HCT116 (cell line): ENCODE measurements around the gene SAMD13. TPM values are rescaled to one million over a fixed set of nuclear protein-coding genes. Genes with fewer than 3 reads are reported as not detected.

ENCODE experiments used
- ATAC-seq: fragments of 200-7000 bp; cut with Tn5 transposase; 2 replicates; pipeline ENCODE4 v1.9.1; 2020; ENCODE audit warnings: mild to moderate bottlenecking, moderate library complexity
- BruUV-seq: library from RNA; stranded (reverse); fragments of 400-500 nt; replicated peaks from 2 replicates; lab custom pipeline; 2021; lab: Mats Ljungman, UMichigan
- CTCF ChIA-PET: fragments of 300-600 bp; sonication (Branson Sonifier 250); formaldehyde crosslinking; loops from one replicate; lab custom pipeline; 2021; ENCODE audit warnings: antibody characterized with exemption; lab: Charles Lee
- POLR2A ChIA-PET: fragments of 300-600, 350-600 bp; sonication (Branson Sonifier 250); formaldehyde crosslinking; loops from one replicate; lab custom pipeline; 2021; ENCODE audit warnings: antibody characterized with exemption; lab: Charles Lee
- RAD21 ChIA-PET, 2 experiments: fragments of 300-600 bp; sonication (Branson Sonifier 250); formaldehyde crosslinking; loops; one replicate each; lab custom pipeline; 2023; ENCODE audit warnings: low total read pairs in 2 of 2; ENCODE audit not compliant: uncharacterized antibody in 2 of 2, unreplicated experiment in 2 of 2, low non-redundant PET in 1 of 2; lab: Charles Lee
- DNase-seq: peaks from one replicate; pipeline ENCODE4 v3.0.0-alpha.2; 2010; ENCODE audit warnings: low read depth, low spot score
- H2AFZ ChIP-seq: fragments of 200-600 bp; shearing (Covaris generic), sonication (generic); 2 replicates; pipeline ENCODE4 v1.6.1; 2017; ENCODE audit warnings: low read depth, mixed run types, mixed read lengths, antibody characterized with exemption, low read length; ENCODE audit not compliant: poor library complexity, severe bottlenecking
- H3K27ac ChIP-seq: 2 replicates; pipeline ENCODE4 v1.5.1; 2012; ENCODE audit warnings: low read depth, low read length
- H3K27me3 ChIP-seq: fragments of 200-600 bp; sonication (generic); 2 replicates; pipeline ENCODE4 v1.6.1; 2016; ENCODE audit warnings: mixed run types, low read length, mixed read lengths; ENCODE audit not compliant: insufficient read depth
- H3K36me3 ChIP-seq, 2 experiments: fragments of 200-500 bp in 1 of 2; fragments of 200-600 bp in 1 of 2; sonication (Bioruptor generic) in 1 of 2; sonication (generic) in 1 of 2; 2 replicates each; pipeline versions ENCODE4 v1.5.1 to v1.6.1; 2014 to 2016; ENCODE audit warnings: low read length in 2 of 2, inconsistent platforms in 1 of 2, mixed read lengths in 1 of 2, mixed run types in 1 of 2; ENCODE audit not compliant: insufficient read depth in 2 of 2, control insufficient read depth in 1 of 2
- H3K4me1 ChIP-seq, 2 experiments: fragments of 200-600 bp in 1 of 2; sonication (generic) in 1 of 2; 2 replicates each; pipeline versions ENCODE4 v1.5.1 to v1.6.1; 2012 to 2017; ENCODE audit warnings: low read length in 2 of 2, inconsistent platforms in 1 of 2, mild to moderate bottlenecking in 1 of 2, mixed read lengths in 1 of 2, mixed run types in 1 of 2, moderate library complexity in 1 of 2; ENCODE audit not compliant: insufficient read depth in 2 of 2, control insufficient read depth in 1 of 2
- H3K4me2 ChIP-seq: fragments of 200-600 bp; sonication (generic); 2 replicates; pipeline ENCODE4 v1.6.1; 2017; ENCODE audit warnings: mixed run types, low read length, mixed read lengths
- H3K4me3 ChIP-seq, 2 experiments: fragments of 200-600 bp in 1 of 2; sonication (generic) in 1 of 2; replicated peaks in 1 of 2; 2 replicates each; pipeline ENCODE4 v1.5.1; 2011 to 2016; ENCODE audit warnings: low read length in 2 of 2, control low read depth in 1 of 2, low read depth in 1 of 2, mild to moderate bottlenecking in 1 of 2, mixed read lengths in 1 of 2, mixed run types in 1 of 2
- H3K79me2 ChIP-seq: fragments of 200-600 bp; sonication (generic); 2 replicates; pipeline ENCODE4 v1.6.1; 2017; ENCODE audit warnings: mild to moderate bottlenecking, mixed run types, low read length, moderate library complexity, mixed read lengths; ENCODE audit not compliant: insufficient read depth
- H3K9ac ChIP-seq: fragments of 200-600 bp; sonication (generic); 2 replicates; pipeline ENCODE4 v1.6.1; 2016; ENCODE audit warnings: low read length, mixed read lengths
- H3K9me2 ChIP-seq: fragments of 200-600 bp; sonication (generic), shearing (Covaris generic); 2 replicates; pipeline ENCODE4 v1.6.1; 2017; ENCODE audit warnings: mixed run types, mild to moderate bottlenecking, moderate library complexity; ENCODE audit not compliant: insufficient read depth
- H3K9me3 ChIP-seq, 2 experiments: fragments of 200-500 bp in 1 of 2; fragments of 200-600 bp in 1 of 2; sonication (Bioruptor generic) in 1 of 2; sonication (generic) in 1 of 2; 2 replicates each; pipeline ENCODE4 v1.6.1; 2014 to 2017; ENCODE audit warnings: low read length in 2 of 2, mixed read lengths in 2 of 2, inconsistent platforms in 1 of 2, low read depth in 1 of 2, mild to moderate bottlenecking in 1 of 2, mixed run types in 1 of 2, moderate library complexity in 1 of 2; ENCODE audit not compliant: control insufficient read depth in 1 of 2, insufficient read depth in 1 of 2
- H4K20me1 ChIP-seq: fragments of 200-600 bp; sonication (generic), shearing (Covaris generic); 2 replicates; pipeline ENCODE4 v1.6.1; 2017; ENCODE audit warnings: mixed run types, mild to moderate bottlenecking, moderate library complexity; ENCODE audit not compliant: insufficient read depth
- ATF3 ChIP-seq: IDR thresholded peaks from 2 replicates; pipeline ENCODE4 v1.6.1; 2012
- CEBPB ChIP-seq: IDR thresholded peaks from 2 replicates; pipeline ENCODE4 v1.6.1; 2012; ENCODE audit warnings: low read depth
- EGR1 ChIP-seq: IDR thresholded peaks from 2 replicates; pipeline ENCODE4 v1.6.1; 2012; ENCODE audit warnings: low read depth
- ELF1 ChIP-seq: IDR thresholded peaks from 2 replicates; pipeline ENCODE4 v1.6.1; 2012; ENCODE audit warnings: low read depth, borderline replicate concordance
- EZH2 ChIP-seq: fragments of 200-600 bp; sonication (generic); IDR thresholded peaks from 2 replicates; pipeline ENCODE4 v1.6.1; 2017; ENCODE audit warnings: antibody characterized with exemption, mixed run types
- FOSL1 ChIP-seq: IDR thresholded peaks from 2 replicates; pipeline ENCODE4 v1.6.1; 2012; ENCODE audit warnings: low read depth
- JUND ChIP-seq: IDR thresholded peaks from 2 replicates; pipeline ENCODE4 v1.6.1; 2012
- MAX ChIP-seq: IDR thresholded peaks from 2 replicates; pipeline ENCODE4 v1.6.1; 2012
- POLR2A ChIP-seq: IDR thresholded peaks from 2 replicates; pipeline ENCODE4 v1.7.0; 2011; ENCODE audit warnings: borderline replicate concordance; ENCODE audit not compliant: insufficient read depth, insufficient read length; ENCODE audit errors: extremely low read depth
- POLR2AphosphoS5 ChIP-seq: IDR thresholded peaks from 2 replicates; pipeline ENCODE4 v1.6.1; 2011; ENCODE audit warnings: mild to moderate bottlenecking, low read depth, low read length, moderate library complexity
- SIN3A ChIP-seq: IDR thresholded peaks from 2 replicates; pipeline ENCODE4 v1.6.1; 2012; ENCODE audit warnings: low read depth
- SP1 ChIP-seq: IDR thresholded peaks from 2 replicates; pipeline ENCODE4 v1.6.1; 2012; ENCODE audit warnings: low read depth
- TCF7L2 ChIP-seq: IDR thresholded peaks from 2 replicates; pipeline ENCODE4 v1.7.0; 2011; ENCODE audit warnings: borderline replicate concordance, inconsistent platforms; ENCODE audit not compliant: insufficient read depth, insufficient read length; ENCODE audit errors: extremely low read depth
- YY1 ChIP-seq: IDR thresholded peaks from 2 replicates; pipeline ENCODE4 v1.6.1; 2011; ENCODE audit warnings: low read length, low read depth, moderate library complexity, mild to moderate bottlenecking; ENCODE audit not compliant: insufficient replicate concordance; ENCODE audit errors: extremely low read depth
- ZBTB33 ChIP-seq: IDR thresholded peaks from 2 replicates; pipeline ENCODE4 v1.6.1; 2011; ENCODE audit warnings: mild to moderate bottlenecking, low read length, moderate library complexity; ENCODE audit not compliant: insufficient replicate concordance; ENCODE audit errors: extremely low read depth
- intact Hi-C: fragments of 100-400 bp; cut with micrococcal nuclease; formaldehyde crosslinking; loops from 2 replicates; pipeline ENCODE4 v1.10.0; 2022
- total RNA-seq: library from RNA; stranded (reverse); gene quantifications from one replicate; pipeline ENCODE4 v1.2.1, GENCODE V29; 2021; ENCODE audit not compliant: unreplicated experiment

The SAMD13 gene
- total RNA-seq, 1 experiment from 2014 or later = 14.9 TPM

- BruUV-seq = no TSS peak
- CTCF ChIA-PET = no interaction called here
Observed at GRCh38 chr1:84356881-84357280, 55.4 kb downstream of the SAMD13 start.

More at GRCh38 chr1:84356881-84357280, 55.4 kb downstream of the SAMD13 start:
- POLR2A ChIA-PET = interaction anchor here (1.7 kb wide), 1 partner anchor 9 kb away, joined by 5 read pairs; no protein-coding TSS in a partner anchor
- H3K27ac ChIP-seq = no peak overlapping the region
- H2AFZ ChIP-seq = no peak overlapping the region
- no peaks in the 10 kb centered on the region for H3K27me3 ChIP-seq
- H3K4me1 ChIP-seq = peaks cover 35 to 37% of the 10 kb centered on the region in 2 experiments
- no peak overlapping the region for H3K4me2 ChIP-seq
- TF ChIP-seq TCF7L2 = no peak
- TF ChIP-seq SIN3A = no peak
- TF ChIP-seq ZBTB33 = no peak
- no peak for TF ChIP-seq CEBPB
- TF ChIP-seq ATF3 = no peak
- no peak for TF ChIP-seq ELF1
- no peak for TF ChIP-seq POLR2A
- no peak for TF ChIP-seq MAX
- no peak for TF ChIP-seq YY1
- TF ChIP-seq POLR2AphosphoS5 = no peak
- no peak for TF ChIP-seq JUND
- TF ChIP-seq EGR1 = no peak
- no peak for TF ChIP-seq EZH2
- no peak for TF ChIP-seq FOSL1
- no peak for TF ChIP-seq SP1
- H3K79me2 ChIP-seq = no peaks in the 10 kb centered on the region
- H3K4me3 ChIP-seq = no peak overlapping the region
- H3K9ac ChIP-seq = no peak overlapping the region
- intact Hi-C loops = no loop called here
- no peaks in the 10 kb centered on the region; a peak in 1 of 4 replicates for H3K36me3 ChIP-seq
- no peak for DNase-seq
- H4K20me1 ChIP-seq = no peaks in the 10 kb centered on the region
- ATAC-seq = no peak
- RAD21 ChIA-PET = no interaction called here
- H3K9me2 ChIP-seq = no peaks in the 10 kb centered on the region
- H3K9me3 ChIP-seq = peaks cover 4 to 16% of the 10 kb centered on the region in 2 experiments; a peak in 1 of 4 replicates
